ENCODE measurements around the gene LRRC46.

LRRC46 gene

GRCh38 chr17:47875011-47875985, 43.8 kb downstream of the LRRC46 start:
- DNase-seq: no peak

GRCh38 chr17:47877368-47878034, 46.0 kb downstream of the LRRC46 start:
- no peak for DNase-seq

DNA sequence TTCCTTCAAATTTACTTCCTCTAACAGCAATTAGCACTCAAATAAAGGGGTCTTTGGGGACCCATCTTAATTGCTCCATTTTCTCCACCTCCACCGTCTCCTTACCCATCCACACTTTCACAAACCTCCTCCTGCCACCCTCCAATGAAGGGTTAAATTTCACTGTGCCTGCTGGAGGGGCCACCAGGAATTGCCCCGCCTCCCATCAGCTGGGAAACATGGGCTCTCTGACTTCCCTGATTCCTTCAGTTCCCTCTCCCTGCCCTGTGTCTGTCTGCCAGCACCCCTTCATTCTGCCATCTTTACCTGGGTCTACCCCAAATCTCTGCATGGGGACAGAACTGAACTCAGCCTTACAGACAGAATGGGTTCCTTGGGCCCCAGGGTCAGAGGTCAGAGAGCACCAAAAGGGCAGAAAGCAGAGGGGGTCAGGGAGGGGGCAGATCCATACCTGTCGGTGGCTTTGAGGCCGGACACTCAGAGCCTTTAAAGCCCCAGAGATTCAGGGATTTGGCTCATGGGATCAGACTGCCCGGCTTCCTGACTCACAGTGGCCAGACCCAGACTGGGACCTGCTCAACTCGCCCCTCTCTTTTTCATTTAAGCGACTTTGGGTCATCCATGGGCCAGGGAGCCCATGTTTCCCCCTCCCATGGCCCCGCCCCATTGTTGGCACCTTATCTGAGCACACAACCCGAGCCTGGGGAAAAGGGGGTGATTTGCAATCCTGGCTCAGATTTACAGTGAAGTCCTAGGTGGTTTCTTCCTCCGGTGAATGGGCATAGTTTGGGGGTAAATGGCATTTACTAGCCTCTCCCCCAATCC, 46.9 kb downstream of the LRRC46 start:
- no peak for DNase-seq

GRCh38 chr17:47879028-47879585, 47.6 kb downstream of the LRRC46 start:
- DNase-seq: no peak

- DNase-seq: no peak
Measured at GRCh38 chr17:47879776-47880454, 48.4 kb downstream of the LRRC46 start.

- peak in 1 of 51 donors; percentile 3 for DNase-seq
Measured at GRCh38 chr17:47882247-47882646, 50.8 kb downstream of the LRRC46 start.

DNA sequence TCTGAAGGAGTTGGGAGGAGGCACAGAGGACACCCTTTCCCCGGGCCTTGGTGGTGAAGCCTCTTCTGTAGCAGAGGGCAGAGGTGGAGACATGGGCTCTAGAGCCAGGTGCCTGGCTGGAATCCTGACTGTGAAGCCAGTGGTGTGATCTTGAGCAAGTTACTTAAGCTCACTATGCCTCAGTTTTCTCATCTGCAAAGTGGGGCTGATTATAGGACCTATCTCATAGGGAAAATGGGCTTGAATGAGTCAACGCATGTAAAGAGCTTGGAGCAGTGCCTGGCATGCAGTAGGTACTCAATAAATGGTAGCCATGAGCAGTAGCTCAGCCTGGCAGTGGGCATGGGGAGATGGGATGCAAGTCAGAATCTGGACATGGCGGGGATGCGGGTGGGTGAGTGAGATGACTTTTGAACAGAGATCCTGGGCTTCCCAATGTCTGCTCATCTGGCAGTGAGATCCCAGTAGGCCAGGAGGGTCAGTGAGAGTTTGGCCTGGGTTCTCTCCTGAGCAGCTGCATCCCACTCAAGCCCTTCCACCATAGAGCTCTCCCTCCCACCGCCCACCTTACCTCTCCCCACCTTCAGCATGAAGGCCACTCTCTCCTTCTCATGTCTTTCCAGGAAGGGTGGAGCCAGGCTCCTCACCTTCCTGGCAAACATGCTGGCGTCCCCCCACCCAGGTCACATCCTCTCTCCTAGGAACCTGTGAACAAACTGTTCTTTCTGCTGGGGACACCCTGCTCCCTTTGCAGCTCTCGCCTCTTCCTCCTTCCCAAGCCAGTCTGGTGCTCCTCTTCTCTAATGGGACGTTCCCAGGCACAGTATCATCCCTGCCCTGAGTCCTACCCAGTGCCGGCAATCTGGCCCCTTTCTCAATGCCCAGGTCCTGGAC, 51.5 kb downstream of the LRRC46 start:
- no peak for DNase-seq

- no peak for DNase-seq
Measured at GRCh38 chr17:47883589-47884426, 52.3 kb downstream of the LRRC46 start.

GRCh38 chr17:47884427-47884740, 52.9 kb downstream of the LRRC46 start:
- no peak for DNase-seq

DNA sequence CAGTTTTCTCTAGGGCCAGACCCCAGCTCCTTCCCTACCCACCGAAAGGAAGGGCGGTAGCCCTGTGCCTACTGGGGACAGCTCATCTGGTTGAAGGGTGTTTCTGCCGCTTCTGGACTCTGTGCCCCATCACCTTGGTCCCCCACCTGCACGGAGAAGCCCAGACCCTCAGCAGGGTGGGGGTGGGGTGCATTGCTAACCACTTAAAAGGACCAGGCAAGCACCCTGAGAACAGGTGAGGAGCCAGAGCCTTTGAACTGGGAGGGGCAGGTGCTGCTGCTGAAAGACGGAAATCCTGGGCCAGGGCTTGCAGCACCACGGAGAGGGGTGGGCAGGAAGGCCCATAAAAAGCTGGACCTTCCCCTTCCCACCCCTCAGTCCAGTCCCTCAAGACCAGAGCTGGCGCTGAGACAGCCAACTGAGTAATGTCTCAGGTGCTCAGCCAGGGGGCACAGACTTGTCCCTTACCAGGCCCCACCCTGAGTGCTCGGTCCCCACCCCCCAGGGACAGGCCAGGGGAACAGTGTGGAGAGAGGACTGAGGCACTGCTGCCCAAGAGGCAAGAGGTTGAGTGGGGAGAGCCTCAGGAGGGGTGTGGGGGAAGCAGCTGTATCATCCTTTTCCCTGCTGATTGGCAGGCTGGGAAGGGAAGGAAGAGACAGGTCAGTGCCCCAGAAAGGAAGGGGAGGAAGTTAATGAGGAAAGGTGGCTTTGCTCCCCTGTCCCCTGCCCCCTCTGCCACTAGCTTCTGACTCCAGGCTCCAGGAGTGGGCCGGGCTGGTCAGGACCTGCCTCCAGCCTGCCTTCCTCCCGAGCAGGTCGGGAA, 53.6 kb downstream of the LRRC46 start:
- no peak for DNase-seq

All from hypothalamus (tissue), 51 donors.